Stimulated activated CD8-positive, alpha-beta memory T cell treated with anti-CD3 and anti-CD28 coated beads, Interleukin-7, amount 100 ng/mL, for 48 hours (primary cell): ENCODE measurements around the gene ABLIM1.
"Not testable (repeated sequence)": the region's sequence is repeated elsewhere in the genome, so short reads cannot be mapped to it uniquely, and the experiment has no call there.

ENCODE experiments used
- DNase-seq, 2 donors: peaks; one replicate each; pipeline ENCODE4 v3.0.0-alpha.2; 2020; ENCODE audit warnings: low read depth in 1 of 2; ENCODE audit errors: extremely low read depth in 1 of 2

Gene ABLIM1

GRCh38 chr10:114658175-114658574, at the start of gene ABLIM1:
Gene ABLIM1, minus strand, starts transcription at chr10:114658275. Its CDS starts 75 bp downstream, at chr10:114658200.
- DNase-seq, result no peak

DNA sequence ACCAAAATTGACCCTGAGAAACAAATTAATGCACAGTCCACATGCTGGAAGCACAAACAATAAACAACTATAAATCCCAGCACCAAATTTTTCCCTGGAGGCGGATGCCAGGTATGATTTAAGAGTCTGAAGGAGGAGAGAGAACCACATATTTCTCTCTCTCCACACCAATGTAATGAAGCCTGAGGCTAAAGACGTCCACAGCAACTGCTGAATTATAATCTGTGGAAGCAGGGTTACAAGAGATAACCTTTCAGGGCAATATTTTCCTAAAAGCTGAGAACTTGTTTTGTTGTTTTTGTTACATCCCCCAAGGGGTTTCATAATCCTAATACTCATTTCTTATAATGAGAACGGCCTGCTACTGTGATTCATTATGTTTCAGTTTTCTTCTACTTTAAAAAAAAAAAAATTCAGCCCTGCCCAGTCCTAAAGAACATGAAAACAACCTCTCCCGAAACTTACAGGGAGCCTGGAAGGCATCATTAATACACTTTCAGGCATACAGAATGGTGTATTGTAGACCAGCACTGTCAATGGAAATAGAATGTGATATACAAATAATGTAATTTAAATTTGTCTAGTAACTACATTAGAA, 48.5 kb upstream of the ABLIM1 start:
- no peak for DNase-seq

GRCh38 chr10:114704679-114705078, 46.6 kb upstream of the ABLIM1 start:
- no peak for DNase-seq

DNA sequence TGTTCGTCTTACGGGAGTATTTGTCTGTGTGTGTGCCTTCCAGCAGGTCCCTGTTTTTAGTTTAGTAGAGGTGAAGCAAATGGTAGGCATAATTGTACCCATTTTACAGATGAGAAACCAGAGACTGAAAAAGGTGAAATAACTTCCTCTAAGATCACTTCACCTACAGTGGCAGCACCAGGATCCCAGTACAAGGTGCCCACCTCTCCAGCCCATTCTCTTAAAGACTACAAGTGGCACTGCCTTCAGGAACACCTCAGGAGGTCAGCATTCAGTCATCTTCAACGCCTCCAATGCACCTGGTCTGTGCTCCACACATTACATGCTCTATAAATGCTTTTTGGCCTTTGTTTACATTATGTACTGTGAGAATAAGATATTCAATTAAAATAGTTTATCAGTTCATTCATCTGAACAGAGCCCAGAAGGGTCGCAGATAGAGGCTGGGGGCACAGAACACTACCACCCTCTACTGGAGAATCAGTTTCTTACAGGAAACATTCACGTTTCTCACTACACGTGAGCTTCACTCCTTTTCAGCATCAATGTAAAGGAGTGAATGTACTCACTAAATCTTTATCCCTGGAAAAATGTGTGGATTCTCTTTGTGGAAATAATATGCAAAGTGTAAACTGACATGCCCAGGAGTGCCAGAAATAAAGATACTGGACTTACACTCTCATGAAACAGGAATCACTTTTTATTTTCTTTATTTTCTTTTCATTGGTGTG, 45.5 kb upstream of the ABLIM1 start:
- no peak for DNase-seq

DNA sequence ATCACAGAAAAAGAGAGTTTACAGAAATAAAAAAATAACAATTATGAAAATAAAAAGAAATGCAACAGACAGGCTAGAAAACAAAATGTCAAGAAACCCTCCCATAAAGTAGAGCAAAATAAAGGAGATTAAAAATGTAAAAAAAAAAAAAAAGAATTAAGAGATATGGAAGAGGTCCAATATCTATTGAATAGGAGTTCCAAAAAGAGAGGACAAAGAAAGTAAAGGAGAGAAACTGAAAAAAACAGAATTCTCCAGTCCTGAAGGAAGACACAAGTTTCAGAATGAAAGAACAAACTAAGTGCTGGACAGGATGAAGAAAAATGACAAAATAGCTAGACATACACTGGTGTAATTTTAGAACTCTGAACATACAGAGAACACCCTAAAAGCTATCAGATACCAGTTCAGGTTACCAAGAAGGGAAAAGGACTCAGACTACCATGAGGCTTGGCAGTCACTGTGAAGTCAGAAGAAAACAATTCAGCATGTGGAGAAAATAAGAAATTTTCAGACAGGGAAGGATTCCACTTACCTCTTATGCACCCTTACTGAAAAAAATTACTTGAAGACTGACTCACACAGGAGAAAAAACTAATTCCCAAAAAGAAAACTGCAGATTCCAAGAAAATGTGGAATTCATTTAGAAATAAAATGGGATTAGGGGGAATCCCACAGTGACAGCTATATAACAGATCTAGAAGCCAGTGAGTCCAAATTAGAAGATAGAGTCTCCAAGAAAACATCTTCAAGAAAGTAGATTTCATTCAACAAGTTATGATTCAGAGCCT, 40.4 kb upstream of the ABLIM1 start:
- DNase-seq, result no peak

DNA sequence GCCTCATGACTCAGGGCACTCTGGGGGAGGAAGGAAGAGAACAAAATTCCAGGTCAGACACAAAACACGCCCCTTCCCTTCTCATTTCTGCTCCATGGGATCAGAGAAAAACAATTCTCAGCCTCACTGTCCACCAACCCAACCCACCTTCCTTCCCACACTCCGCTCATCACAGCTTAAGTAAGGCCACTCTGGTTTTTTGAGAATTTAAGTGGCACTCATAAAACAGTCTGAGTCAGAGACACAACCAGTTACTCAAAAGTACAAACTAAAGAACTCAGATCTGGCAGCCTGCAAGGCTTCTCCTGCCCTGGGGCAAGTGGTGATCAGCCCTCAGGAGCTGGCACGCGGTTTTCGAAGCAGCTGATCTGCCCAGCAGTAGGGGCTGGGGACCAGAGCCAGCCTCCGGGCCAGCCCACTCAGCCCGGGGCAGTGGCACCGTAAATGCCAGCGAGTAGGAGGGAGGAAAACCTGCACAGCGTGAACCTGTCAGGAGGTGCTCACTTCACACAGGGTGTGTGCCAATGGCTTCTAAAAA, 39.1 kb upstream of the ABLIM1 start:
- no peak for DNase-seq

- DNase-seq, result not testable (repeated sequence)
These were observed 38.2 kb upstream of the ABLIM1 start for GRCh38 chr10:114696301-114696700.

DNA sequence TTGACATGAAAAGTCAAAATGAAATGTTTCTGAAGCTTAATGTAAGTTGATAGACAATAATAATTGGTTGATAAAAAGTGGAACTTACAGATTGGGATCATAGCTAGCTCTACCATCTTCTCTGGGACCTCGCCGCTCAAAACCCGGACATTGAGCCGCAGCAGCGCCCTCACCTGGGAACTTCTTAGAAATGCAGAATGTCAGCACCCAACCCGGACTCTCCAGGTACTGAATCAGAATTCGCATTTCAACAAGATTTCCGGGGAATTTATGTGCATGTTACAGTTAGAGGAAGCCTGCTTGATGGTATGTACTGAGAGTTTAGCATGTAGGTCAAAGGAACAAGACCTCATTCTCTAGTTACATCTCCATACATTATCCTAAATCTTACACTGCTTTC, 36.7 kb upstream of the ABLIM1 start:
- peak in 1 of 2 donors; percentile 14 for DNase-seq

DNA sequence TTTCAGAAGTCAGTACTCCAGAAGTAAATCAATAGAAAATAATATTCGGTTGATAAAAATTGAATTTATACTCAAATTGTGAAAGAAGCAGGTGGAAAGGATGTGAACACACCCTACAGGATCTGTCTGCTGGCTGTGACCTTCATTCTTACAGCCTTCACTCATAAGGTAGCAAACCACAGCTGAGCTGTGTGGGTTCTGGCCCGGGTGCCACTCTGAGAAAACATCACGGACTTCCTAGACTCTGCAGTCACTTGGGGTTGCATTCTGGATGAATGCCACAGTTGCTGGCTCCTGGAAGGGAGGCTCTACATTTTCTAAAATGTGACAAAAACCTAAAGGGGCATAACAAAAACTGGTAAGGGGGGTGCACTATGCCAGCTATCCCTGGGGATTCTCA, 36.0 kb upstream of the ABLIM1 start:
- no peak for DNase-seq

- DNase-seq, result no peak
These were observed 33.4 kb upstream of the ABLIM1 start for GRCh38 chr10:114691442-114691941.

DNA sequence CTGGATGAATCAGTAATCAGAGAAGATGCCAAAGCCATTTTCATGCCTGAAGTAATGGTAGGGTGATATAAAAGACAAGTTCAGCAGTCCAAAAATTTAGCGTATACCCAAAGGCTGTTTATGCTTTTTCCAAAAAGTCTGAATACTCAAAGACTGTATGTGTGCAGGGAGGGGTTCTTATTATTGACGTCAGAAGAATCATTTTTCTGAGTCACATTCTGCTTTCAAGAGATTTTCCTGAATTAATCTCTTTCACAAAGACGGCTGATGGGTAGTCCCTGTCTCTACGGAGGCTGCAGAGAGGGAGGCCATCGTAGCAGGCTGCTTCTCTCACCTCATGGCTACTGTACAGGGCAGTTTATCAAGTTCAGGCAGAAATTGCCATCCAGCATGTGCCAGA, 30.7 kb upstream of the ABLIM1 start:
- no peak for DNase-seq

DNA sequence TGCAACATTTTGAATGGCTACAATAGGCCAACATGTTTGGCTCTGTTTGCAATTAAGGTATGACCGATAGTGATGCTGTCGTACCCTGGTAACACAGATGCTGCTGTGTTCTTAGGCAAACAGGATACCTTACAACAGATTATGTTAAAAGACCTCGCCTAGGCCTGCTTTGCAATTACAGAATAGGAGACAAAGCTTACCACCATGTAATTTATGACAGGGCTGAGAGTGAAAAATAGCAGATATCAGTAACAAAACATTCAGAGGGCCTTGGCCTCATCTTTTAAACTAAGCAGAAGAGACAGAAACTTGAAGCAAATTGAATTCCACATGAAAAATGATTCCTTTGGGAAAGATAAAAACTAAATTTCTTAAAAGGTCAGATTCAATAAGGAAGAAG, 29.4 kb upstream of the ABLIM1 start:
- no peak for DNase-seq

GRCh38 chr10:114686013-114686412, 27.9 kb upstream of the ABLIM1 start:
- no peak for DNase-seq

DNA sequence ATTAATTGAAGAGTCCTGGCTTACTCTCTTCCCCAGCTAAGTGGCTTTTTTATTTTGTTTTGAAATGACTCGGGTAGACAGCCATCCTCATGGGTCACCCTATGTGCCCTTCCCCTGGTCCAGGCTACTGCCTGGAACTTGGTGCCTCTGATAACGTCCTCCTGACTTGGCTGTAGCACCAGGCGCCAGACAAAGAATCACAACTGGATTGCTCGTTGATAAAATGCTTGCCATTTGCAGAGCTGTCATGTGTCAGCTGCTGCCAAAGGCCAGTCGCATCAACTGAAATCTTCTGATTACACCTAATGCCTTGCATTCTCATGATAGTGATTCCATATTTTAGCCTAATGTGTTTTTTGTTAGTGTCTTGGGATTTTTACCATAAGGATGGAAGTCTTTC, 27.4 kb upstream of the ABLIM1 start:
- DNase-seq, result no peak

DNA sequence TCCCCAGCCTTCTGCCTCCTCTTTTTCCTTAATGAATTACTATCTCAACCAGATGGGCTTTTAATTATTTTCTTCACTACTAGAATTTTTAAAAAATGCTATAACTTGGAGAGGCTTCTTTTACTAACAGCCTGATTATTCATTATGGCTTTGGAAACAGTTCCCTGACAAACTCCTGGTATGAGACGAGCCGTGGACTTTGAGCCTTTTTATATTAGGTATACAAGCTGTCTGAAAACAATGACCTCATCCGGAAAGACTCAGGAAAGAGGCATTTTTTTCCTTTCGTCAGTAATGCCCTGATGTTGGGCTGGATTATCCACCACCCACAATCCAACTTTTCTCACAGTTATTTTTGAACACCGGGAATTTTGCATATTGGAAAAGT, 26.7 kb upstream of the ABLIM1 start:
- DNase-seq, result no peak

GRCh38 chr10:114684084-114684821, 26.2 kb upstream of the ABLIM1 start:
- DNase-seq, result no peak

- no peak for DNase-seq
These were observed 25.5 kb upstream of the ABLIM1 start for GRCh38 chr10:114683593-114683992.

GRCh38 chr10:114683162-114683561, 25.1 kb upstream of the ABLIM1 start:
- no peak for DNase-seq

GRCh38 chr10:114682532-114682931, 24.5 kb upstream of the ABLIM1 start:
- no peak for DNase-seq

DNA sequence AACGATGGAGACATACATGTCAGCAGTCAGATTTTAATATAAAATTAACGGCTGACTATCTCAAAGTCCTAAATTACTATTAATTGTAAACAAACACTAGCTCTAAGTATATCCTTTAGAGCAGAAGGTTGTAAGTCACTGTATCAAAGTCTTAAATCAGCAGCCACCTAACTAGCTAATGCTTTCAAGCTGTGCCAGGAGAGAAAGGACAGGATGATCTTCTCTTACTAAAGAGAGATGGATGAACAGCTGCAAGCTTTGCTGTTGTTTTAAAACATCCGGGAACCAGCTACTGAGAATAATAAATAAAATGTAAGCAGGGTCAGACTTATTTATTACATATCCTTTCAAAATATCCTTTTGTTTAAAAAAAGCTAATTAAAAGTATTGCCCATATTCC, 24.0 kb upstream of the ABLIM1 start:
- no peak for DNase-seq

- DNase-seq, result no peak
These were observed 23.5 kb upstream of the ABLIM1 start for GRCh38 chr10:114681542-114681941.
